PC-3 (cell line): ENCODE results near the gene PEX10. TPM values are rescaled to one million over a fixed set of nuclear protein-coding genes. Genes with fewer than 3 reads are reported as not detected.

ENCODE experiments used
- ATAC-seq: fragments of 200-7000 bp; cut with Tn5 transposase; 2 replicates; pipeline ENCODE4 v1.9.1; 2020; ENCODE audit warnings: mild to moderate bottlenecking, moderate library complexity
- BruUV-seq: library from RNA; stranded (reverse); fragments of 400-500 nt; replicated peaks from 2 replicates; lab custom pipeline; 2021; lab: Mats Ljungman, UMichigan
- CTCF ChIA-PET: fragments of 300-600 bp; sonication (Branson Sonifier 250); formaldehyde crosslinking; loops from one replicate; lab custom pipeline; 2022; ENCODE audit warnings: antibody characterized with exemption; lab: Charles Lee
- POLR2A ChIA-PET: fragments of 300-600 bp; sonication (Branson Sonifier 250); formaldehyde crosslinking; loops from one replicate; lab custom pipeline; 2022; ENCODE audit warnings: antibody characterized with exemption; ENCODE audit not compliant: unreplicated experiment; lab: Charles Lee
- DNase-seq: peaks from one replicate; pipeline ENCODE4 v3.0.0-alpha.2; 2015
- H2AFZ ChIP-seq: fragments of 300-600 bp; sonication (generic); 2 replicates; pipeline ENCODE4 v1.6.0; 2016; ENCODE audit warnings: antibody characterized with exemption, low read length
- H3F3A ChIP-seq: fragments of 300-600 bp; sonication (generic); one replicate; pipeline ENCODE4 v1.6.0; 2017; ENCODE audit warnings: antibody characterized with exemption, low read length, control low read depth, mild to moderate bottlenecking; ENCODE audit not compliant: unreplicated experiment
- H3K27ac ChIP-seq: fragments of 300-600 bp; sonication (generic); 2 replicates; pipeline ENCODE4 v1.5.1; 2016; ENCODE audit warnings: mild to moderate bottlenecking, low read length
- H3K27me3 ChIP-seq: fragments of 300-600 bp; sonication (generic); 2 replicates; pipeline ENCODE4 v1.6.1; 2016; ENCODE audit warnings: low read length, mixed read lengths
- H3K36me3 ChIP-seq: fragments of 300-600 bp; sonication (generic); 2 replicates; pipeline ENCODE4 v1.6.1; 2016; ENCODE audit warnings: low read depth, mixed run types, low read length, mixed read lengths
- H3K4me1 ChIP-seq: fragments of 300-600 bp; sonication (generic); 2 replicates; pipeline ENCODE4 v1.5.1; 2016; ENCODE audit warnings: low read length; ENCODE audit not compliant: insufficient read depth
- H3K4me2 ChIP-seq: fragments of 300-600 bp; sonication (generic); 2 replicates; pipeline ENCODE4 v1.6.0; 2016; ENCODE audit warnings: low read length
- H3K4me3 ChIP-seq: fragments of 300-600 bp; sonication (generic); 2 replicates; pipeline ENCODE4 v1.5.1; 2016; ENCODE audit warnings: mild to moderate bottlenecking, low read length, mixed read lengths
- H3K79me2 ChIP-seq: fragments of 300-600 bp; sonication (generic); 2 replicates; pipeline ENCODE4 v1.6.1; 2017; ENCODE audit warnings: low read length, mixed read lengths
- H3K9ac ChIP-seq: fragments of 300-600 bp; sonication (generic); 2 replicates; pipeline ENCODE4 v1.6.0; 2016; ENCODE audit warnings: mild to moderate bottlenecking, low read length
- H3K9me2 ChIP-seq: fragments of 300-600 bp; sonication (generic); replicated peaks from 2 replicates; pipeline ENCODE4 v1.6.1; 2016; ENCODE audit warnings: mixed run types, low read length, mixed read lengths
- H3K9me3 ChIP-seq: fragments of 300-600 bp; sonication (generic); 2 replicates; pipeline ENCODE4 v1.6.1; 2016; ENCODE audit warnings: low read length, mixed read lengths
- H4K20me1 ChIP-seq: fragments of 300-600 bp; sonication (generic); 2 replicates; pipeline ENCODE4 v1.6.1; 2016; ENCODE audit warnings: low read length, mixed read lengths
- EZH2 ChIP-seq: fragments of 300-600 bp; sonication (generic); IDR thresholded peaks from one replicate; pipeline ENCODE4 v1.6.1; 2017; ENCODE audit warnings: antibody characterized with exemption, mild to moderate bottlenecking, low read length; ENCODE audit not compliant: unreplicated experiment
- EZH2phosphoT487 ChIP-seq: fragments of 300-600 bp; sonication (generic); IDR thresholded peaks from 2 replicates; pipeline ENCODE4 v1.6.1; 2018; ENCODE audit warnings: mild to moderate bottlenecking, antibody characterized with exemption, low read length, borderline replicate concordance
- intact Hi-C: fragments of 100-400 bp; cut with micrococcal nuclease; formaldehyde crosslinking; loops from 2 replicates; pipeline ENCODE4 v1.9.0; 2023
- total RNA-seq: library from RNA; depleted of rRNA; stranded (reverse); fragments of >200 nt; gene quantifications from 2 replicates; pipeline ENCODE4 v1.2.3, GENCODE V29; 2014
- TF ChIP-seq, protein P1 (sequence below): fragments of 300-600 bp; sonication (generic); conservative IDR thresholded peaks from 2 replicates; pipeline ENCODE4 v1.5.1; 2017; ENCODE audit warnings: antibody characterized with exemption, low read depth, mild to moderate bottlenecking, low read length

Gene PEX10
- total RNA-seq, 1 experiment from 2014 or later = 100 TPM

GRCh38 chr1:2414297-2414958 is 2.1 kb upstream of the PEX10 start:
- intact Hi-C loops = loop anchor here (1.0 to 10.0 kb wide), 5 partner anchors 37 to 1008 kb away; partner anchors contain the start of gene PRXL2B
- Histone ChIP-seq H3K9me2 (no peaks in the 10 kb centered on the region), H3K36me3 (no peaks in the 10 kb centered on the region), H3K9ac (peak overlapping the region; percentile 96), H2AFZ (peak overlapping the region; percentile 64), H3F3A (no peaks in the 10 kb centered on the region), H3K4me3 (peak overlapping the region; percentile 84), H3K4me1 (peaks cover 45% of the 10 kb centered on the region), H3K27me3 (no peaks in the 10 kb centered on the region), H4K20me1 (no peaks in the 10 kb centered on the region), H3K9me3 (no peaks in the 10 kb centered on the region), H3K79me2 (peaks cover 26% of the 10 kb centered on the region), H3K27ac (peak overlapping the region; percentile 71; the same call in 1 of the 2 replicates), H3K4me2 (peak overlapping the region; percentile 97)
- no TSS peak for BruUV-seq
- ATAC-seq (peak; percentile 16), DNase-seq (peak; percentile 79)
- TF ChIP-seq EZH2phosphoT487 = no peak
- TF ChIP-seq, protein P1, sequence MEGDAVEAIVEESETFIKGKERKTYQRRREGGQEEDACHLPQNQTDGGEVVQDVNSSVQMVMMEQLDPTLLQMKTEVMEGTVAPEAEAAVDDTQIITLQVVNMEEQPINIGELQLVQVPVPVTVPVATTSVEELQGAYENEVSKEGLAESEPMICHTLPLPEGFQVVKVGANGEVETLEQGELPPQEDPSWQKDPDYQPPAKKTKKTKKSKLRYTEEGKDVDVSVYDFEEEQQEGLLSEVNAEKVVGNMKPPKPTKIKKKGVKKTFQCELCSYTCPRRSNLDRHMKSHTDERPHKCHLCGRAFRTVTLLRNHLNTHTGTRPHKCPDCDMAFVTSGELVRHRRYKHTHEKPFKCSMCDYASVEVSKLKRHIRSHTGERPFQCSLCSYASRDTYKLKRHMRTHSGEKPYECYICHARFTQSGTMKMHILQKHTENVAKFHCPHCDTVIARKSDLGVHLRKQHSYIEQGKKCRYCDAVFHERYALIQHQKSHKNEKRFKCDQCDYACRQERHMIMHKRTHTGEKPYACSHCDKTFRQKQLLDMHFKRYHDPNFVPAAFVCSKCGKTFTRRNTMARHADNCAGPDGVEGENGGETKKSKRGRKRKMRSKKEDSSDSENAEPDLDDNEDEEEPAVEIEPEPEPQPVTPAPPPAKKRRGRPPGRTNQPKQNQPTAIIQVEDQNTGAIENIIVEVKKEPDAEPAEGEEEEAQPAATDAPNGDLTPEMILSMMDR = peak; percentile 100
- ChIA-PET CTCF (interaction anchor here (0.6 to 1.2 kb wide), 7 partner anchors 37 to 407 kb away, joined by 3 to 6 read pairs (median 4); partner anchors contain the start of gene PANK4), POLR2A (interaction anchor here (0.6 kb wide), 1 partner anchor 56 kb away, joined by 4 read pairs; no protein-coding TSS in a partner anchor)

GRCh38 chr1:2413495-2414296 is 1.3 kb upstream of the PEX10 start:
- H3K9me2 ChIP-seq = no peaks in the 10 kb centered on the region
- peaks cover 45% of the 10 kb centered on the region for H3K4me1 ChIP-seq
- H4K20me1 ChIP-seq = no peaks in the 10 kb centered on the region
- H3K9ac ChIP-seq = peak overlapping the region; percentile 96
- TF ChIP-seq, protein P1 = no peak
- TF ChIP-seq EZH2 = no peak
- no peak for TF ChIP-seq EZH2phosphoT487
- H3K79me2 ChIP-seq = peaks cover 26% of the 10 kb centered on the region
- DNase-seq (peak; percentile 27), ATAC-seq (peak; percentile 5)
- ChIA-PET POLR2A (interaction anchor here (0.6 kb wide), 1 partner anchor 143 kb away, joined by 3 read pairs; the partner anchor contains the start of gene TNFRSF14), CTCF (interaction anchor here (0.6 to 1.0 kb wide), 6 partner anchors 22 to 407 kb away, joined by 3 to 15 read pairs (median 4); partner anchors contain the start of genes MORN1, PANK4 and RER1)
- peak overlapping the region; percentile 71 for H3K27ac ChIP-seq
- TSS peak; percentile 26 for BruUV-seq
- no peaks in the 10 kb centered on the region for H3K36me3 ChIP-seq
- H3K9me3 ChIP-seq = no peaks in the 10 kb centered on the region
- intact Hi-C loops = loop anchor here (1.0 to 10.0 kb wide), 5 partner anchors 38 to 1009 kb away; partner anchors contain the start of gene PRXL2B
- peak overlapping the region; percentile 84 for H3K4me3 ChIP-seq
- H3K4me2 ChIP-seq = peak overlapping the region; percentile 97
- peak overlapping the region; percentile 64 for H2AFZ ChIP-seq
- H3F3A ChIP-seq = no peaks in the 10 kb centered on the region
- H3K27me3 ChIP-seq = no peaks in the 10 kb centered on the region
